Neuronal stem cell (in vitro differentiated cells): ENCODE measurements around the gene TAF1B.
A peak's percentile ranks its signal among the peaks of the same experiment; 100 is the strongest.

Experiments
- DNase-seq: peaks from one replicate; pipeline ENCODE4 v3.0.0-alpha.2; 2013; ENCODE audit warnings: low spot score
- H2AFZ ChIP-seq: one replicate; pipeline ENCODE4 v1.6.1; 2013; ENCODE audit warnings: mild to moderate bottlenecking, low read length, inconsistent platforms
- H2AK5ac ChIP-seq: 2 replicates; pipeline ENCODE4 v1.6.1; 2013; ENCODE audit warnings: low read depth, mild to moderate bottlenecking, inconsistent platforms, low read length, moderate library complexity, mixed read lengths
- H2BK120ac ChIP-seq: 2 replicates; pipeline ENCODE4 v1.6.1; 2013; ENCODE audit warnings: low read depth, mild to moderate bottlenecking, inconsistent platforms, low read length, moderate library complexity, mixed read lengths
- H2BK12ac ChIP-seq: one replicate; pipeline ENCODE4 v1.6.1; 2013; ENCODE audit warnings: low read length, inconsistent platforms
- H2BK15ac ChIP-seq: 2 replicates; pipeline ENCODE4 v1.6.1; 2013; ENCODE audit warnings: mild to moderate bottlenecking, low read length, inconsistent platforms, mixed read lengths
- H2BK5ac ChIP-seq: one replicate; pipeline ENCODE4 v1.6.1; 2013; ENCODE audit warnings: inconsistent platforms, mild to moderate bottlenecking, low read length, moderate library complexity
- H3K14ac ChIP-seq: one replicate; pipeline ENCODE4 v1.6.1; 2013; ENCODE audit warnings: low read length, inconsistent platforms
- H3K18ac ChIP-seq: 2 replicates; pipeline ENCODE4 v1.6.1; 2013; ENCODE audit warnings: low read length, inconsistent platforms
- H3K23ac ChIP-seq: 2 replicates; pipeline ENCODE4 v1.6.1; 2013; ENCODE audit warnings: low read depth, mild to moderate bottlenecking, mixed read lengths, low read length, inconsistent platforms; ENCODE audit not compliant: poor library complexity
- H3K27ac ChIP-seq: replicated peaks from 3 replicates; pipeline ENCODE4 v1.5.1; 2013; ENCODE audit warnings: low read length, inconsistent platforms
- H3K27me3 ChIP-seq, 3 experiments: 2 replicates each; pipeline ENCODE4 v1.6.1; 2013; ENCODE audit warnings: low read length in 3 of 3, mild to moderate bottlenecking in 2 of 3, inconsistent platforms in 1 of 3, low read depth in 1 of 3, mixed read lengths in 1 of 3, moderate library complexity in 1 of 3; ENCODE audit not compliant: control insufficient read depth in 3 of 3, insufficient read depth in 3 of 3
- H3K36me3 ChIP-seq, 2 donors: replicated peaks in 1 of 2; 2 replicates each; pipeline ENCODE4 v1.6.1; 2013; ENCODE audit warnings: low read length in 2 of 2; ENCODE audit not compliant: control insufficient read depth in 2 of 2, insufficient read depth in 2 of 2
- H3K4ac ChIP-seq: 2 replicates; pipeline ENCODE4 v1.6.1; 2013; ENCODE audit warnings: inconsistent platforms, mild to moderate bottlenecking, low read length, moderate library complexity
- H3K4me1 ChIP-seq, 2 donors: 1 replicate in 1 of 2; 2 replicates in 1 of 2; pipeline ENCODE4 v1.6.1; 2013; ENCODE audit warnings: low read length in 2 of 2, low read depth in 1 of 2; ENCODE audit not compliant: control insufficient read depth in 2 of 2, insufficient read depth in 1 of 2
- H3K4me2 ChIP-seq: one replicate; pipeline ENCODE4 v1.6.1; 2013; ENCODE audit warnings: mild to moderate bottlenecking, low read length, inconsistent platforms; ENCODE audit not compliant: insufficient read depth, poor library complexity, severe bottlenecking
- H3K4me3 ChIP-seq, 2 donors: 2 replicates each; pipeline ENCODE4 v1.5.1; 2013; ENCODE audit warnings: low read length in 2 of 2, mild to moderate bottlenecking in 2 of 2, inconsistent platforms in 1 of 2, moderate library complexity in 1 of 2
- H3K79me1 ChIP-seq: one replicate; pipeline ENCODE4 v1.6.1; 2013; ENCODE audit warnings: low read depth, mild to moderate bottlenecking, inconsistent platforms, low read length, moderate library complexity
- H3K9ac ChIP-seq: one replicate; pipeline ENCODE4 v1.6.1; 2013; ENCODE audit warnings: mild to moderate bottlenecking, low read depth, low read length, inconsistent platforms; ENCODE audit not compliant: poor library complexity
- H3K9me3 ChIP-seq, 2 donors: replicated peaks in 1 of 2; 2 replicates each; pipeline versions ENCODE3 to v1.6.1; 2013; ENCODE audit warnings: low read length in 2 of 2, mild to moderate bottlenecking in 2 of 2, inconsistent platforms in 1 of 2, low read depth in 1 of 2, mixed read lengths in 1 of 2, moderate library complexity in 1 of 2; ENCODE audit not compliant: control insufficient read depth in 2 of 2, insufficient read depth in 1 of 2
- H4K8ac ChIP-seq: one replicate; pipeline ENCODE4 v1.6.1; 2013; ENCODE audit warnings: low read depth, mild to moderate bottlenecking, inconsistent platforms, low read length, moderate library complexity
- H4K91ac ChIP-seq: one replicate; pipeline ENCODE4 v1.6.1; 2013; ENCODE audit warnings: low read length, low read depth, mild to moderate bottlenecking, inconsistent platforms; ENCODE audit not compliant: poor library complexity
- WGBS, 2 donors: extraction: QIAGEN DNeasy Blood & Tissue Kit; methylation state at CpG; one replicate each; pipeline ENCODE4 v1.1.7; 2013; ENCODE audit warnings: missing lambda C conversion rate in 2 of 2, mixed read lengths in 1 of 2; ENCODE audit not compliant: insufficient read length in 2 of 2, insufficient replicate concordance in 1 of 2; ENCODE audit errors: extremely low coverage in 2 of 2; 5-methylcytosine and 5-hydroxymethylcytosine counted together

Gene TAF1B

GRCh38 chr2:9951272-9951521 is 107.9 kb downstream of the TAF1B start:
- Histone ChIP-seq H3K36me3 (no peaks in the 10 kb centered on the region), H3K18ac (peak overlapping the region; percentile 92), H3K4ac (no peak overlapping the region), H4K91ac (no peak overlapping the region), H2BK15ac (no peak overlapping the region), H2AFZ (peak overlapping the region; percentile 99), H3K9ac (no peak overlapping the region), H4K8ac (no peak overlapping the region), H3K27ac (no peak overlapping the region), H3K9me3 (no peaks in the 10 kb centered on the region), H3K23ac (no peak overlapping the region), H3K27me3 (peaks cover 4 to 49% (median 26%) of the 10 kb centered on the region in 3 experiments), H3K4me2 (peak overlapping the region; percentile 92), H2BK5ac (no peak overlapping the region), H3K4me1 (peaks cover 2 to 3% of the 10 kb centered on the region in 2 donors), H3K79me1 (no peaks in the 10 kb centered on the region), H2BK120ac (no peak overlapping the region), H3K14ac (peak overlapping the region; percentile 58), H2AK5ac (no peak overlapping the region), H2BK12ac (no peak overlapping the region), H3K4me3 (peak overlapping the region; percentile 64 to 91)
- DNase-seq = no peak
- WGBS, 2 donors = no CpG with 5 or more reads among the region's 47 CpGs

- Histone ChIP-seq H2BK15ac (peak within 1 kb of the TSS; percentile 20), H3K9ac (peak within 1 kb of the TSS; percentile 67), H2BK12ac (no peak within 1 kb of the TSS), H2BK5ac (no peak within 1 kb of the TSS), H2AFZ (peak within 1 kb of the TSS; percentile 99), H3K79me1 (no peaks in the 10 kb centered on the region), H3K4me3 (peak within 1 kb of the TSS; percentile 64 to 91), H3K14ac (peak within 1 kb of the TSS; percentile 58), H2AK5ac (peak within 1 kb of the TSS; percentile 56), H3K27ac (no peak within 1 kb of the TSS), H3K18ac (peak within 1 kb of the TSS; percentile 92), H3K4ac (no peak within 1 kb of the TSS), H3K27me3 (peaks cover 4 to 49% (median 26%) of the 10 kb centered on the region in 3 experiments), H3K4me1 (peaks cover 2 to 3% of the 10 kb centered on the region in 2 donors), H4K91ac (no peak within 1 kb of the TSS), H3K36me3 (no peaks in the 10 kb centered on the region), H3K23ac (peak within 1 kb of the TSS; percentile 52), H3K4me2 (peak within 1 kb of the TSS; percentile 92), H2BK120ac (no peak within 1 kb of the TSS), H4K8ac (no peak within 1 kb of the TSS), H3K9me3 (no peaks in the 10 kb centered on the region)
- peak; percentile 93 for DNase-seq
- no CpG with 5 or more reads among the region's 111 CpGs for WGBS, 2 donors
These were observed 108.4 kb downstream of the TAF1B start, which contains the start of gene GRHL1 for GRCh38 chr2:9951522-9952285. Gene GRHL1, plus strand, starts transcription at chr2:9951693. Its CDS starts 141 bp downstream, at chr2:9951834.

GRCh38 chr2:9952286-9952737 is 109.0 kb downstream of the TAF1B start:
- Histone ChIP-seq H3K27me3 (peaks cover 4 to 49% (median 26%) of the 10 kb centered on the region in 3 experiments), H3K9me3 (no peaks in the 10 kb centered on the region), H3K18ac (peak overlapping the region; percentile 92), H3K27ac (no peak overlapping the region), H2AFZ (peak overlapping the region; percentile 98), H3K4me3 (peak overlapping the region; percentile 64 to 91), H3K4me2 (peak overlapping the region; percentile 64), H3K23ac (peak overlapping the region; percentile 52), H4K91ac (no peak overlapping the region), H2BK15ac (no peak overlapping the region), H3K9ac (peak overlapping the region; percentile 67), H3K4ac (no peak overlapping the region), H2BK12ac (no peak overlapping the region), H3K4me1 (peaks cover 2 to 3% of the 10 kb centered on the region in 2 donors), H4K8ac (no peak overlapping the region), H3K36me3 (no peaks in the 10 kb centered on the region), H3K14ac (no peak overlapping the region), H2BK5ac (no peak overlapping the region), H2BK120ac (no peak overlapping the region), H2AK5ac (no peak overlapping the region), H3K79me1 (no peaks in the 10 kb centered on the region)
- no CpG with 5 or more reads among the region's 15 CpGs for WGBS, 2 donors
- no peak for DNase-seq

GRCh38 chr2:9952856-9953503 is 109.7 kb downstream of the TAF1B start:
- no CpG with 5 or more reads among the region's 8 CpGs for WGBS, 2 donors

More at GRCh38 chr2:9952856-9953503, 109.7 kb downstream of the TAF1B start:
- Histone ChIP-seq H3K36me3 (no peaks in the 10 kb centered on the region), H3K4me2 (no peak overlapping the region), H3K14ac (no peak overlapping the region), H3K9ac (no peak overlapping the region), H3K23ac (no peak overlapping the region), H4K91ac (no peak overlapping the region), H4K8ac (no peak overlapping the region), H2BK120ac (no peak overlapping the region), H3K27me3 (peaks cover 4 to 49% (median 26%) of the 10 kb centered on the region in 3 experiments), H3K4ac (no peak overlapping the region), H2AFZ (no peak overlapping the region), H3K4me1 (peaks cover 2 to 3% of the 10 kb centered on the region in 2 donors), H3K79me1 (no peaks in the 10 kb centered on the region), H3K18ac (no peak overlapping the region), H3K9me3 (no peaks in the 10 kb centered on the region), H2BK12ac (no peak overlapping the region), H3K4me3 (no peak overlapping the region), H3K27ac (no peak overlapping the region), H2BK15ac (no peak overlapping the region), H2BK5ac (no peak overlapping the region), H2AK5ac (no peak overlapping the region)
- DNase-seq = no peak
